ENCODE measurements around the gene ZNF334.

ZNF334 gene

GRCh38 chr20:46485431-46485830, 27.9 kb downstream of the ZNF334 start:
- no peak for DNase-seq (ENCODE audit: low read depth)

- no peak for DNase-seq (ENCODE audit: low read depth)
These were observed 28.4 kb downstream of the ZNF334 start for GRCh38 chr20:46484954-46485353.

GRCh38 chr20:46483879-46484278, 29.5 kb downstream of the ZNF334 start:
- DNase-seq (ENCODE audit: low read depth), result no peak

GRCh38 chr20:46482864-46483263, 30.5 kb downstream of the ZNF334 start:
- no peak for DNase-seq (ENCODE audit: low read depth)

GRCh38 chr20:46477640-46478039, 35.7 kb downstream of the ZNF334 start:
- no peak for DNase-seq (ENCODE audit: low read depth)

GRCh38 chr20:46477225-46477624, 36.1 kb downstream of the ZNF334 start:
- DNase-seq (ENCODE audit: low read depth), result no peak

- no peak for DNase-seq (ENCODE audit: low read depth)
These were observed 44.9 kb downstream of the ZNF334 start for GRCh38 chr20:46468508-46468907.

- DNase-seq (ENCODE audit: low read depth), result no peak
These were observed 48.9 kb downstream of the ZNF334 start for GRCh38 chr20:46464451-46464850.

- DNase-seq (ENCODE audit: low read depth), result no peak
These were observed 49.5 kb downstream of the ZNF334 start for GRCh38 chr20:46463852-46464251.

GRCh38 chr20:46461808-46462207, 51.6 kb downstream of the ZNF334 start:
- DNase-seq (ENCODE audit: low read depth), result no peak

GRCh38 chr20:46458866-46459750, 54.3 kb downstream of the ZNF334 start:
- no peak for DNase-seq (ENCODE audit: low read depth)

- no peak for DNase-seq (ENCODE audit: low read depth)
These were observed 56.9 kb downstream of the ZNF334 start for GRCh38 chr20:46456255-46457028.

- DNase-seq (ENCODE audit: low read depth), result no peak
These were observed 57.6 kb downstream of the ZNF334 start for GRCh38 chr20:46455729-46456128.

Data from stimulated activated CD8-positive, alpha-beta memory T cell treated with anti-CD3 and anti-CD28 coated beads, Interleukin-12 subunit alpha, Interleukin-12 subunit beta, amount 100 ng/mL, for 1 hour (primary cell).